Measurements from ENCODE around the gene ACVR2B.

Gene ACVR2B

DNA sequence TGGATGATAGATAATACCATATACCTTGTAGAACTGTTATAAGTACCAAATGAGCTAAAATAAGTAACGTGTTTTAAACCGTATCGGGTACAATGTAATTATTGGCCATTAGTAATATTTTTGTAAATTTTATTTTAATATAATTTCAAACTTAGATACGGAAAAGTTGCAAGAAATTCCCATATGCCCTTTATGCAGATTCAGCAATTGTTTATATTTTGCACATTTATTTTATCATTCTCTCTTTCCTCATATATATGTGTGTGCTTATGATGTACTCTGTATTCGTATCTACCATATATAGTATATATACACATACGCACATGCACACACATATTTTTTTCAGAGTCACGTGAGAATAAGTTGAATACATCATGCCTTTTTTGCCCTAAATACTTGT lies 80.9 kb downstream of the ACVR2B start:
- Histone ChIP-seq H3K4me1 (ENCODE audit: insufficient read depth, poor library complexity, severe bottlenecking) (no peaks in the 10 kb centered on the region), H3K9me3 (ENCODE audit: severe bottlenecking) (no peaks in the 10 kb centered on the region), H3K27ac (ENCODE audit: poor library complexity, severe bottlenecking) (no peak overlapping the region), H3K27me3 (ENCODE audit: insufficient read depth, poor library complexity, severe bottlenecking) (no peaks in the 10 kb centered on the region), H3K36me3 (ENCODE audit: low read depth) (no peaks in the 10 kb centered on the region), H3K4me3 (ENCODE audit: severe bottlenecking) (no peak overlapping the region)
- ATAC-seq (ENCODE audit: low read depth), result no peak
- TF ChIP-seq, protein P1, sequence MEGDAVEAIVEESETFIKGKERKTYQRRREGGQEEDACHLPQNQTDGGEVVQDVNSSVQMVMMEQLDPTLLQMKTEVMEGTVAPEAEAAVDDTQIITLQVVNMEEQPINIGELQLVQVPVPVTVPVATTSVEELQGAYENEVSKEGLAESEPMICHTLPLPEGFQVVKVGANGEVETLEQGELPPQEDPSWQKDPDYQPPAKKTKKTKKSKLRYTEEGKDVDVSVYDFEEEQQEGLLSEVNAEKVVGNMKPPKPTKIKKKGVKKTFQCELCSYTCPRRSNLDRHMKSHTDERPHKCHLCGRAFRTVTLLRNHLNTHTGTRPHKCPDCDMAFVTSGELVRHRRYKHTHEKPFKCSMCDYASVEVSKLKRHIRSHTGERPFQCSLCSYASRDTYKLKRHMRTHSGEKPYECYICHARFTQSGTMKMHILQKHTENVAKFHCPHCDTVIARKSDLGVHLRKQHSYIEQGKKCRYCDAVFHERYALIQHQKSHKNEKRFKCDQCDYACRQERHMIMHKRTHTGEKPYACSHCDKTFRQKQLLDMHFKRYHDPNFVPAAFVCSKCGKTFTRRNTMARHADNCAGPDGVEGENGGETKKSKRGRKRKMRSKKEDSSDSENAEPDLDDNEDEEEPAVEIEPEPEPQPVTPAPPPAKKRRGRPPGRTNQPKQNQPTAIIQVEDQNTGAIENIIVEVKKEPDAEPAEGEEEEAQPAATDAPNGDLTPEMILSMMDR (IDR thresholded peaks at IDR 0.05; ENCODE audit: poor library complexity, severe bottlenecking), result no peak
- DNase-seq (ENCODE audit: low spot score), result no peak

DNA sequence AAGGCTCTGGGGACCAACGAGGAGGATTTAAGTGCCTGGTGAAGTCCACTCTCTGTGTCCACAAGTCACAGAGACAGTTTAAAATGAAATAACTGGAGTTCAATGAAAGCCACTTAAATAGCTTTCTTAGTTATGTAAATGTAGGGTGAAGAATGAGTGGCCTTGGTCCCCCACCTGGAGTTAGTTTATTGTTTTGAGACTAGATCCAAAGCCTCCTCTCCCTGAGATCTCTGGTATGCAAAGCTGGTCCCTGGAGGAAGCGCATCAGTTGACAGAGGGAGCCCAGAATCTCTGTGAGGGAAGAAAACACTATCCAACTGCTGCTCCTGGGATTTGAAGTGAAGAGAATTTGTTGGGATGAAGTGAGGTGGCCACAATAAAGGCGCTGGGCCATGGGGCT lies 83.0 kb downstream of the ACVR2B start:
- Histone ChIP-seq H3K36me3 (ENCODE audit: low read depth) (no peaks in the 10 kb centered on the region), H3K9me3 (ENCODE audit: severe bottlenecking) (no peaks in the 10 kb centered on the region), H3K27me3 (ENCODE audit: insufficient read depth, poor library complexity, severe bottlenecking) (no peaks in the 10 kb centered on the region), H3K4me3 (ENCODE audit: severe bottlenecking) (no peak overlapping the region), H3K27ac (ENCODE audit: poor library complexity, severe bottlenecking) (no peak overlapping the region), H3K4me1 (ENCODE audit: insufficient read depth, poor library complexity, severe bottlenecking) (no peaks in the 10 kb centered on the region)
- TF ChIP-seq, protein P1 (IDR thresholded peaks at IDR 0.05; ENCODE audit: poor library complexity, severe bottlenecking), result no peak
- ATAC-seq (ENCODE audit: low read depth) (no peak), DNase-seq (ENCODE audit: low spot score) (no peak)

DNA sequence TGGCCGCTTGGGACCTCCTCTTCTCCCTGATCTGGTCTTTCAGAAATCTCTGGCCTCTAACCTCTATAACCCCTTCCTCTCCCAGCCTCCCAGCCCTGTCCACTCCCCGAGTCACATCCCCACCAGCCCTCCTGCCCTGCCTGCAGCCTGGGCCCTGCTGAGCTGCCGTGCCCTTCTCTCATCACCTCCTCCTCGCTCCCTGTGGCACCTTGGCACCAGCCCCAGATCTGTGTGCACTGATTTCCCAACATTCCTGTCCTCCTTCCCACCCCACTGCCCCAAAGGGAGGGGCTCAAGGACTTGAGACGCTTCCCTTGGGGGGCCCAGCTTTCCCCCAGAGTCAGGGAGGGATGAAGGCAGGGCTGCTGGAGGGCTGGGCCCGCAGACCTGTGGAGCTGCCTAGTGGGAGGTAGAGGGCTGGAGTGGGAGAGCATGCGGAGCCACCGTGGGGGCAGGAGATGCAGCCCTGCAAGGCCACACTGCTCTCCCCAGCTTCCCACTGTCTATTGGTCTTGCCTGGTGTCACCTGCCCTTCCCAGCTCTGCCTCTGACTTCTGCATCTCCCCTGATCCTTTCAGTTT lies 85.2 kb downstream of the ACVR2B start:
- no peaks in the 10 kb centered on the region for H3K4me1 ChIP-seq (ENCODE audit: insufficient read depth, poor library complexity, severe bottlenecking)
- H3K36me3 ChIP-seq (ENCODE audit: low read depth), result no peaks in the 10 kb centered on the region
- no peaks in the 10 kb centered on the region for H3K9me3 ChIP-seq (ENCODE audit: severe bottlenecking)
- no peak overlapping the region for H3K4me3 ChIP-seq (ENCODE audit: severe bottlenecking)
- no peak overlapping the region for H3K27ac ChIP-seq (ENCODE audit: poor library complexity, severe bottlenecking)
- H3K27me3 ChIP-seq (ENCODE audit: insufficient read depth, poor library complexity, severe bottlenecking), result no peaks in the 10 kb centered on the region
- ATAC-seq (ENCODE audit: low read depth) (no peak), DNase-seq (ENCODE audit: low spot score) (no peak)
- TF ChIP-seq, protein P1 (IDR thresholded peaks at IDR 0.05; ENCODE audit: poor library complexity, severe bottlenecking), result no peak

DNA sequence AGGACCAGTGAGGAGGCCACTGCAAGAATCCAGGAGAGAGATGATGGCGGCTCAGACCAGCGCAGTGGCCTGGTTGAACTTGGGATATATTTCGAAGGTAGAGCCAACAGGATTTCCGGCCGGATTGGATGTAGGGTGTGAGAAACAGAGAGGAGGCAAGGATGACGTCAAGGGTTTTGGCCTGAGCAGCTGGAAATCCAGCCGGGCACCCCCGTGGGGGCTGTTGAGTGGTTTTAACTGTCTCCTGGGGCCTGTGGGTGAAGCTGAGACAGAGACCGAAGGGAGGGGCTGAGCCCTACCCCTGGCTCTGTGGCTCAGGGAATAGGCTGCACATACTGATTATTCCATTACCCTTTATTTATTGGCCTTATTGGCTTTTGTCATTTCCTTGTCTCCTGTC lies 88.1 kb downstream of the ACVR2B start:
- H3K27ac ChIP-seq (ENCODE audit: poor library complexity, severe bottlenecking), result no peak overlapping the region
- DNase-seq (ENCODE audit: low spot score), result no peak
- TF ChIP-seq, protein P1 (IDR thresholded peaks at IDR 0.05; ENCODE audit: poor library complexity, severe bottlenecking), result no peak

More for the DNA sequence above, 88.1 kb downstream of the ACVR2B start:
- no peak overlapping the region for H3K4me3 ChIP-seq (ENCODE audit: severe bottlenecking)
- H3K36me3 ChIP-seq (ENCODE audit: low read depth), result no peaks in the 10 kb centered on the region
- H3K9me3 ChIP-seq (ENCODE audit: severe bottlenecking), result no peaks in the 10 kb centered on the region
- no peak for ATAC-seq (ENCODE audit: low read depth)
- H3K4me1 ChIP-seq (ENCODE audit: insufficient read depth, poor library complexity, severe bottlenecking), result no peaks in the 10 kb centered on the region
- no peaks in the 10 kb centered on the region for H3K27me3 ChIP-seq (ENCODE audit: insufficient read depth, poor library complexity, severe bottlenecking)
